ENCODE results near the gene GCN1. TPM values are rescaled to one million over a fixed set of nuclear protein-coding genes. Genes with fewer than 3 reads are reported as not detected.
A peak's percentile ranks its signal among the peaks of the same experiment; 100 is the strongest.
"Not testable (repeated sequence)": the region's sequence is repeated elsewhere in the genome, so short reads cannot be mapped to it uniquely, and the experiment has no call there.

Gene GCN1
- total RNA-seq, 1 donor from 2014 or later = 62.6 TPM

GRCh38 chr12:120212301-120212700 is 17.8 kb upstream of the GCN1 start:
- intact Hi-C loops (cut with DNase I) = no loop called here
- Histone ChIP-seq H3K9me3 (no peaks in the 10 kb centered on the region), H3K36me3 (peaks cover 0 to 56% of the 10 kb centered on the region in 2 donors), H3K4me3 (no peak overlapping the region), H3K4me1 (no peaks in the 10 kb centered on the region), H3K27me3 (no peaks in the 10 kb centered on the region), H3K27ac (no peak overlapping the region)
- TF ChIP-seq POLR2AphosphoS5 (IDR thresholded peaks at IDR 0.05; ENCODE audit: insufficient read depth in 1 of 2, low read depth in 1 of 2) (no peak), CTCF (IDR thresholded peaks at IDR 0.05) (no peak), POLR2A (IDR thresholded peaks at IDR 0.05) (no peak)
- no peak for DNase-seq (ENCODE audit: extremely low spot score in 2 of 2)

- intact Hi-C loops (cut with DNase I) = no loop called here
- Histone ChIP-seq H3K9me3 (no peaks in the 10 kb centered on the region), H3K36me3 (peaks cover 0 to 56% of the 10 kb centered on the region in 2 donors), H3K4me1 (no peaks in the 10 kb centered on the region), H3K27me3 (no peaks in the 10 kb centered on the region), H3K27ac (no peak overlapping the region), H3K4me3 (no peak overlapping the region)
- no peak for DNase-seq (ENCODE audit: extremely low spot score in 2 of 2)
- TF ChIP-seq CTCF (IDR thresholded peaks at IDR 0.05) = no peak
- peak in 1 of 2 donors; percentile 22 for TF ChIP-seq POLR2AphosphoS5 (IDR thresholded peaks at IDR 0.05; ENCODE audit: insufficient read depth in 1 of 2, low read depth in 1 of 2)
These were observed 17.4 kb upstream of the GCN1 start for GRCh38 chr12:120211904-120212283.

GRCh38 chr12:120211243-120211903 is 16.9 kb upstream of the GCN1 start:
- Histone ChIP-seq H3K27me3 (no peaks in the 10 kb centered on the region), H3K4me3 (no peak overlapping the region), H3K27ac (no peak overlapping the region), H3K4me1 (no peaks in the 10 kb centered on the region), H3K9me3 (no peaks in the 10 kb centered on the region), H3K36me3 (peaks cover 0 to 52% of the 10 kb centered on the region in 2 donors)
- TF ChIP-seq POLR2A (IDR thresholded peaks at IDR 0.05) = no peak
- no peak for TF ChIP-seq CTCF (IDR thresholded peaks at IDR 0.05)
- TF ChIP-seq POLR2AphosphoS5 (IDR thresholded peaks at IDR 0.05; ENCODE audit: insufficient read depth in 1 of 2, low read depth in 1 of 2) = no peak
- intact Hi-C loops (cut with DNase I) = no loop called here
- no peak for DNase-seq (ENCODE audit: extremely low spot score in 2 of 2)

GRCh38 chr12:120209851-120210250 is 15.3 kb upstream of the GCN1 start:
- Histone ChIP-seq H3K27ac (no peak overlapping the region), H3K27me3 (no peaks in the 10 kb centered on the region), H3K36me3 (peaks cover 0 to 42% of the 10 kb centered on the region in 2 donors), H3K4me1 (no peaks in the 10 kb centered on the region), H3K9me3 (no peaks in the 10 kb centered on the region), H3K4me3 (no peak overlapping the region)
- DNase-seq (ENCODE audit: extremely low spot score in 2 of 2) = no peak
- no peak for TF ChIP-seq CTCF (IDR thresholded peaks at IDR 0.05)
- no peak for TF ChIP-seq POLR2A (IDR thresholded peaks at IDR 0.05)
- no peak for TF ChIP-seq POLR2AphosphoS5 (IDR thresholded peaks at IDR 0.05; ENCODE audit: insufficient read depth in 1 of 2, low read depth in 1 of 2)
- intact Hi-C loops (cut with DNase I) = no loop called here

GRCh38 chr12:120207227-120207626 is 12.7 kb upstream of the GCN1 start:
- TF ChIP-seq POLR2A (IDR thresholded peaks at IDR 0.05) = no peak
- TF ChIP-seq CTCF (IDR thresholded peaks at IDR 0.05) = no peak
- TF ChIP-seq POLR2AphosphoS5 (IDR thresholded peaks at IDR 0.05; ENCODE audit: insufficient read depth in 1 of 2, low read depth in 1 of 2) = no peak
- H3K4me3 ChIP-seq = no peak overlapping the region
- H3K9me3 ChIP-seq = no peaks in the 10 kb centered on the region
- H3K27me3 ChIP-seq = no peaks in the 10 kb centered on the region
- H3K27ac ChIP-seq = no peak overlapping the region
- H3K4me1 ChIP-seq = no peaks in the 10 kb centered on the region
- peaks cover 0 to 15% of the 10 kb centered on the region in 2 donors for H3K36me3 ChIP-seq
- DNase-seq (ENCODE audit: extremely low spot score in 2 of 2) = no peak
- intact Hi-C loops (cut with DNase I) = no loop called here

GRCh38 chr12:120206781-120207180 is 12.3 kb upstream of the GCN1 start:
- H3K9me3 ChIP-seq; H3K4me3 ChIP-seq; DNase-seq (ENCODE audit: extremely low spot score in 2 of 2); H3K27ac ChIP-seq; H3K4me1 ChIP-seq; intact Hi-C loops (cut with DNase I); H3K27me3 ChIP-seq: not testable (repeated sequence)
- peaks cover 0 to 11% of the 10 kb centered on the region in 2 donors for H3K36me3 ChIP-seq
